HG02610 (cell line): ENCODE data around the gene PCDHA1.

Experiments
- ATAC-seq: cut with Tn5 transposase; IDR thresholded peaks from one replicate; pipeline ENCODE4 v1.9.1; 2021; ENCODE audit warnings: mild to moderate bottlenecking, moderate library complexity; ENCODE audit not compliant: unreplicated experiment

The PCDHA1 gene

GRCh38 chr5:140986117-140986521 lies 200.2 kb downstream of the PCDHA1 start:
- ATAC-seq, result no peak

- ATAC-seq, result no peak
Measured at GRCh38 chr5:140988100-140988499, 202.2 kb downstream of the PCDHA1 start.

GRCh38 chr5:140988608-140989007 lies 202.7 kb downstream of the PCDHA1 start:
- no peak for ATAC-seq

- no peak for ATAC-seq
Measured at GRCh38 chr5:140989254-140990020, 203.5 kb downstream of the PCDHA1 start.

- no peak for ATAC-seq
Measured at GRCh38 chr5:140992828-140993227, 206.9 kb downstream of the PCDHA1 start.

GRCh38 chr5:140996060-140996459 lies 210.1 kb downstream of the PCDHA1 start:
- ATAC-seq, result no peak

- ATAC-seq, result no peak
Measured at GRCh38 chr5:140998921-140999410, 213.0 kb downstream of the PCDHA1 start.

- no peak for ATAC-seq
Measured at GRCh38 chr5:141001446-141001843, 215.5 kb downstream of the PCDHA1 start.

- ATAC-seq, result no peak
Measured at GRCh38 chr5:141001844-141002604, 216.1 kb downstream of the PCDHA1 start.

GRCh38 chr5:141002605-141002965 lies 216.6 kb downstream of the PCDHA1 start:
- no peak for ATAC-seq

GRCh38 chr5:141003031-141003430 lies 217.1 kb downstream of the PCDHA1 start:
- ATAC-seq, result no peak

- ATAC-seq, result no peak
Measured at GRCh38 chr5:141003791-141004611, 218.1 kb downstream of the PCDHA1 start.

- ATAC-seq, result no peak
Measured at GRCh38 chr5:141007791-141008190, 221.9 kb downstream of the PCDHA1 start.

GRCh38 chr5:141010047-141010793 lies 224.3 kb downstream of the PCDHA1 start:
- no peak for ATAC-seq

GRCh38 chr5:141017943-141018342 lies 232.0 kb downstream of the PCDHA1 start:
- ATAC-seq, result no peak

GRCh38 chr5:141022384-141022783 lies 236.4 kb downstream of the PCDHA1 start:
- ATAC-seq, result no peak

- ATAC-seq, result no peak
Measured at GRCh38 chr5:141031006-141031405, 245.1 kb downstream of the PCDHA1 start.

- ATAC-seq, result no peak
Measured at GRCh38 chr5:141032626-141033025, 246.7 kb downstream of the PCDHA1 start.

- ATAC-seq, result no peak
Measured at GRCh38 chr5:141039061-141039460, 253.1 kb downstream of the PCDHA1 start.

- ATAC-seq, result no peak
Measured at GRCh38 chr5:141039517-141039916, 253.6 kb downstream of the PCDHA1 start.
